Stomach (tissue), 9 donors: ENCODE measurements around the gene LTBR. TPM values are rescaled to one million over a fixed set of nuclear protein-coding genes. Genes with fewer than 3 reads are reported as not detected.
A peak's percentile ranks its signal among the peaks of the same experiment; 100 is the strongest.

Experiments used
- DNase-seq, 2 donors: peaks; one replicate each; pipeline versions ENCODE4 v3.0.0 to v3.0.0-alpha.2; 2013 to 2019
- H3K27ac ChIP-seq, 5 donors: fragments of 200-600 bp in 4 of 5; sonication (generic) in 4 of 5; one replicate each; pipeline ENCODE4 v1.5.1; 2013 to 2019; ENCODE audit warnings: mild to moderate bottlenecking in 1 of 5, moderate library complexity in 1 of 5
- H3K27me3 ChIP-seq, 3 donors: fragments of 200-600 bp; sonication (generic); one replicate each; pipeline ENCODE4 v1.5.1; 2017 to 2019; ENCODE audit warnings: mixed run types in 1 of 3
- H3K36me3 ChIP-seq, 4 donors: fragments of 200-600 bp; sonication (generic); 1 replicate in 3 of 4; 2 replicates in 1 of 4; pipeline ENCODE4 v1.5.1; 2016 to 2019
- H3K4me1 ChIP-seq, 4 donors: fragments of 200-600 bp; sonication (generic); one replicate each; pipeline ENCODE4 v1.5.1; 2016 to 2019
- H3K4me3 ChIP-seq, 4 donors: fragments of 200-600 bp; sonication (generic) in 3 of 4; one replicate each; pipeline ENCODE4 v1.5.1; 2016 to 2019; ENCODE audit warnings: mild to moderate bottlenecking in 1 of 4
- H3K9me3 ChIP-seq, 4 donors: fragments of 200-600 bp; sonication (generic); one replicate each; pipeline ENCODE4 v1.5.1; 2016 to 2019
- EP300 ChIP-seq: sonication (generic); formaldehyde crosslinking; IDR thresholded peaks from one replicate; pipeline ENCODE4 v1.6.1; 2017; ENCODE audit warnings: antibody characterized with exemption
- POLR2A ChIP-seq, 4 donors: fragments of 450-650 bp; IDR thresholded peaks; one replicate each; pipeline ENCODE4 v1.6.1; 2016; ENCODE audit warnings: antibody characterized with exemption in 4 of 4, control low read depth in 2 of 4, mild to moderate bottlenecking in 1 of 4, moderate library complexity in 1 of 4
- POLR2AphosphoS5 ChIP-seq, 3 donors: sonication (generic); formaldehyde crosslinking; IDR thresholded peaks; one replicate each; pipeline ENCODE4 v1.6.1; 2016; ENCODE audit warnings: antibody characterized with exemption in 3 of 3
- WGBS, 5 donors: extraction: QIAGEN DNeasy Blood & Tissue Kit in 3 of 5; methylation state at CpG; one replicate each; pipeline versions ENCODE4 v1.1.5 to v1.1.7; 2013 to 2018; 5-methylcytosine and 5-hydroxymethylcytosine counted together
- intact Hi-C: fragments of 100-400 bp; cut with DNase I; formaldehyde crosslinking; loops from one replicate; pipeline ENCODE4 v1.15.1; 2023; ENCODE audit warnings: low total_unique reads
- polyA plus RNA-seq, 3 donors: library from polyadenylated mRNA; stranded (reverse); fragments of 200-250 nt; gene quantifications; one replicate each; pipeline ENCODE4 v1.2.3, GENCODE V29; 2013
- total RNA-seq, 5 donors: library from RNA; depleted of rRNA; stranded (reverse); fragments of >200 nt; gene quantifications; one replicate each; pipeline versions ENCODE4 v1.1.0 to v1.2.3, GENCODE V29; 2014 to 2016
- TF ChIP-seq, protein P1 (sequence below), 7 experiments: fragments of 450-650 bp in 4 of 7; fragments of 200-600 bp in 3 of 7; sonication (generic) in 3 of 7; IDR thresholded peaks; one replicate each; pipeline ENCODE4 v1.5.1; 2016 to 2019; ENCODE audit warnings: antibody characterized with exemption in 7 of 7, control low read depth in 2 of 7, mild to moderate bottlenecking in 1 of 7
- donor health status: healthy with polysubstance abuse.
- donor health status: Bipolar disorder and iron deficiency.
- donor health status: healthy.

Gene LTBR
- total and polyA plus RNA-seq, 8 donors: 27.5 to 471 (median 62.3) TPM

DNA sequence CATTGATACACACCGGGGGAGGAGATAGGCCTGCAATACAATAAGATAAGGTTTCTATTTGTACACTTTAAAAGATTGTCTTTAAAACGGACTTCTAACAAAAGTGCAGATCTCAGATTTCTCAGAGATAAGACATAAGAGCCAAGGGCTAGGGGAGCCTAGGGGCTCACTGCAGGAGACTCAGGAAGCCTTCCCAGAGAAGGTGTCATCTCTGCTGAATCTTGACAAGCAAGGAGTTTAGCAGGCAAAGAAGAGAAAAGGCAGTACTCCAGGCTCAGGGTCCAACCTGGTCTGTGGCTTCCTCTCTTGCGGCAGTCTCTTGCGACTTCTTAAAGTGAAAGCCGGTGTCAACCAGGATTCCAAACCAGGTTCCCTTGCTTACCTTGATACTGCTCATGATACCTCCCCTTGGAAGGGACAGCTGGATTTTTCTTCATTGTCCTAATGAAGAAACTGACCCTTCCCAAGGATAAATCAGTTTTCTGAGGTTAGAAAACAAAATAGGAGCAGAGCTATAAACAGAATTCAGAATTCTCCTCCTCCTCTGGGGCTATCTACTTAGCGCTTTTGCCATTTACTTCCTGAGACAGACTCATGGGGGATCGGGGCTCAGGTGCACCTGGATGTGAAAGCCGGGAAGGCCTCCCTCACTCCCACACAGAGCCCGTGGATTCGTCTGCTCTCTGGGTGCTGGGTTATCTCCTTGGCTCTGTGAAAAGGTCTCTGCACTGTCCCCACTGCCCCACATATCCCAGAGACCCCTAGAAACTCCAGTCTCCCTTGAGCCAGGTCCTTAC, 6.9 kb upstream of the LTBR start:
- Histone ChIP-seq H3K9me3 (no peaks in the 10 kb centered on the region), H3K36me3 (no peaks in the 10 kb centered on the region), H3K4me3 (peak overlapping the region in 3 of 4 donors; percentile 5 to 52 (median 5)), H3K4me1 (peaks cover 41 to 65% (median 51%) of the 10 kb centered on the region in 4 donors), H3K27ac (peak overlapping the region; percentile 89 to 96 (median 95)), H3K27me3 (no peaks in the 10 kb centered on the region)
- TF ChIP-seq, protein P1, sequence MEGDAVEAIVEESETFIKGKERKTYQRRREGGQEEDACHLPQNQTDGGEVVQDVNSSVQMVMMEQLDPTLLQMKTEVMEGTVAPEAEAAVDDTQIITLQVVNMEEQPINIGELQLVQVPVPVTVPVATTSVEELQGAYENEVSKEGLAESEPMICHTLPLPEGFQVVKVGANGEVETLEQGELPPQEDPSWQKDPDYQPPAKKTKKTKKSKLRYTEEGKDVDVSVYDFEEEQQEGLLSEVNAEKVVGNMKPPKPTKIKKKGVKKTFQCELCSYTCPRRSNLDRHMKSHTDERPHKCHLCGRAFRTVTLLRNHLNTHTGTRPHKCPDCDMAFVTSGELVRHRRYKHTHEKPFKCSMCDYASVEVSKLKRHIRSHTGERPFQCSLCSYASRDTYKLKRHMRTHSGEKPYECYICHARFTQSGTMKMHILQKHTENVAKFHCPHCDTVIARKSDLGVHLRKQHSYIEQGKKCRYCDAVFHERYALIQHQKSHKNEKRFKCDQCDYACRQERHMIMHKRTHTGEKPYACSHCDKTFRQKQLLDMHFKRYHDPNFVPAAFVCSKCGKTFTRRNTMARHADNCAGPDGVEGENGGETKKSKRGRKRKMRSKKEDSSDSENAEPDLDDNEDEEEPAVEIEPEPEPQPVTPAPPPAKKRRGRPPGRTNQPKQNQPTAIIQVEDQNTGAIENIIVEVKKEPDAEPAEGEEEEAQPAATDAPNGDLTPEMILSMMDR (IDR thresholded peaks at IDR 0.05): no peak
- TF ChIP-seq EP300 (no peak), POLR2A (IDR thresholded peaks at IDR 0.05) (no peak), POLR2AphosphoS5 (IDR thresholded peaks at IDR 0.05) (peak in 1 of 3 donors; percentile 27)
- intact Hi-C loops: no loop called here
- 30 to 56% (median 33%) methylated on average over 10 of the region's 10 CpGs for WGBS, 5 donors
- DNase-seq: peak in 1 of 2 donors; percentile 24

DNA sequence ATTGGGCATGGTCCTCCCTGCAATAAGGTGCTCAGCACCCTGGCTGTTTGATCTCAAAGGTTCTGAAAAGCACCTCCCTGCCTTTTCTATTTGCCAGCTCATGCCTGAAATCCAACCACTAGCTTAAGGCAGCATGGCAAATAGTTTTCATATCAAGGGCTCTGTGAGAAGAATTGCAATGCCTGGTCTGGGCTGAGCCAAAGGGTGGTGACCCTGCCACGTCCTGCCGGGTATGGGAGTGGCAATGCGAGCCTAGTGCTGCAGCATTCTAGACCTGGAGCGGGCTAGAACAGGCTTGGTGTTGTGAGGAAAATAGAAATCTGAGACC, 6.3 kb upstream of the LTBR start:
- H3K27ac ChIP-seq: peak overlapping the region; percentile 89 to 96 (median 95)
- 22 to 52% (median 42%) methylated on average over 4 of the region's 4 CpGs for WGBS, 5 donors

DNA sequence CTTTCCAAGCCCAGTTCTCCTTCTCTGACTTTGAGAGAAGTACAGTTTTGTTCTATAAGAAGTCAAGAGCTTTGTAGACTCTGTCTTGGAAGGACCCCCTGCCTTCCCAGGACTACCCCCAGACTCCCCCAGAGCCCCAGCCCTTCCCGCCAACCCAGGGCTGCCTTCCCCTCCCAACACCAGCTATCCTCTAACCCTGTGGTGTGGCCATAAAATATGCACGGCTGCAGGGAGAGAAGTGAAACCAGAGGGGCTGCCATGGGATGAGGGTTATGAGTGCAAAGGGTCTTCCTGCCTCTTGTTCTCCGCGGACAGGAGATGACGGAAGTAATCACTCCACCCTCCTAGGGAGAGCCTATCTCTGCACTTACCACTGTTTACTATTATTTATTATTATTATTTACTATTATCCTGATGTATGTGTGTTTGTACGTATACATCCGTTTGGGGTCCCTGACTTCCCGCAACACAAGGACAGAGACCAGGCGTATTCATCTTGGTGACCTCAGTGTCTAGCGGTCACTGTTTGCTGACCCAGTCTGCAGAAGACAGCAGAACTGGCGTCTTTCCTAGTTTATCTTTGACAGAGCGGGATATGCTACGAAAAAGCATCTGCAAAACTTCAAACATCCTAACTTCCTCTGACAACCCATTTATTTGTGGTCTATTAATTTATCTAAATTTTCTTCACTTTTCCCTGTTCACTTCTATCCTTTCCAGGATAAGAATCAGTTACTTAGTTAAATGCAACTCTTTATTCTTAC, 5.1 kb upstream of the LTBR start:
- Histone ChIP-seq H3K4me3 (no peak overlapping the region), H3K27me3 (no peaks in the 10 kb centered on the region), H3K9me3 (no peaks in the 10 kb centered on the region), H3K4me1 (peaks cover 47 to 66% (median 57%) of the 10 kb centered on the region in 4 donors), H3K27ac (peak overlapping the region; percentile 60 to 95 (median 92)), H3K36me3 (no peaks in the 10 kb centered on the region)
- WGBS, 5 donors: 69 to 83% (median 78%) methylated on average over 13 of the region's 13 CpGs
- TF ChIP-seq, protein P1 (IDR thresholded peaks at IDR 0.05): no peak
- TF ChIP-seq POLR2AphosphoS5 (IDR thresholded peaks at IDR 0.05) (no peak), EP300 (no peak), POLR2A (IDR thresholded peaks at IDR 0.05) (no peak)
- intact Hi-C loops: no loop called here
- no peak for DNase-seq

More for the DNA sequence above, 6.3 kb upstream of the LTBR start:
- H3K36me3 ChIP-seq: no peaks in the 10 kb centered on the region
- no peak for TF ChIP-seq EP300
- TF ChIP-seq, protein P1 (IDR thresholded peaks at IDR 0.05): peak in 1 of 7 experiments; percentile 7
- TF ChIP-seq POLR2AphosphoS5 (IDR thresholded peaks at IDR 0.05): peak in 2 of 3 donors; percentile 92 to 93
- TF ChIP-seq POLR2A (IDR thresholded peaks at IDR 0.05): peak in 2 of 4 donors; percentile 56 to 77
- intact Hi-C loops: no loop called here
- peak; percentile 83 to 88 for DNase-seq
- H3K4me3 ChIP-seq: no peak overlapping the region
- peaks cover 39 to 60% (median 47%) of the 10 kb centered on the region in 4 donors for H3K4me1 ChIP-seq
- no peaks in the 10 kb centered on the region for H3K27me3 ChIP-seq
- no peaks in the 10 kb centered on the region for H3K9me3 ChIP-seq
